OCI-LY3 (cell line): Measurements from ENCODE around the gene USH2A.

Source experiments
- CTCF ChIP-seq: fragments of 200-600, 300-600 bp; sonication (generic); IDR thresholded peaks from 2 replicates; pipeline ENCODE4 v1.5.1; 2014; ENCODE audit warnings: antibody characterized with exemption, low read length, low read depth
- EZH2phosphoT487 ChIP-seq: fragments of 200-600 bp; shearing (Covaris generic); IDR thresholded peaks from 2 replicates; pipeline ENCODE4 v1.6.1; 2018; ENCODE audit warnings: antibody characterized with exemption, mixed run types, low read depth

- no peak for TF ChIP-seq CTCF
- TF ChIP-seq EZH2phosphoT487: no peak
Observed at GRCh38 chr1:215595231-215595630, 828.0 kb downstream of the USH2A start.
